HG02973 (cell line): ENCODE measurements around the gene GNAS.
"Not testable (repeated sequence)": the region's sequence is repeated elsewhere in the genome, so short reads cannot be mapped to it uniquely, and the experiment has no call there.

Experiments
- ATAC-seq: cut with Tn5 transposase; IDR thresholded peaks from one replicate; pipeline ENCODE4 v1.9.1; 2021; ENCODE audit warnings: moderate library complexity; ENCODE audit not compliant: unreplicated experiment

GNAS gene

DNA sequence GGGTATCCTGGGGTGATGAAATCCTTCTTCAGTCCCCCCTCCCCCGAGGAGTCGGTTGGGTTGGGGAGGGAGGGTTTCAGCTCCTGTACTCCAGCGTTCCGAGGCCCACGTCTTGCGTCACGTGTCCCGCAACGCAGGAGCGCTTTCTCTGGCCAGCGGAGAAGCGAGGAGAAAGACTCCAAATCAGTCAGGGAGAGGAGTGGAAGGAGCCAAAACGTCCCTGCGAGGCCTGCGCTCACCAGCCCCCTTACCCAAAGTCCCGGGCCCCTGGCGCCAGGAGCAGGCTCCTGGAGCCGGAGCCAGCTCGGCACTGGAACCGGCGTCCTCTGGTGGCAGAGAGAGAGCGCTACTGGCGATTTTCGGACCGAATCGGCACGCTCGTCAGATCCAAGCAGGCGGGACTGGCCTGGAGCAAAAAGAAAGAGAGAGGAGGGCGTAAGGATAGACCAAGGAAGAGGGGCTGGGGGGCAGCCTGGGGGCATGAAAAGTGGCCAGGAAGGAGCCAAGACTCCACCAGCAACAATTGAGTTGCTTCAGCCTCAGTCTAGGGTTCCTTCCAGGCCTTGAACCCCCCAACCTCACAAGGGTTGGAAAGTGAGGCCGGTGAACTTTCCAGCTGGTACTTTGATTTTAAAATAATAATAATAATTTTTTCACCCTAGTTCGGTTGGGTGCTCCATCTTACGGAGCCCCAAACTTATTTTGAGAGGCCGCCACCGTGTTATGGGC lies at the start of gene GNAS:
Gene GNAS, plus strand, starts transcription at position 174 of the 729 bp plus-strand sequence.
- ATAC-seq = no peak

DNA sequence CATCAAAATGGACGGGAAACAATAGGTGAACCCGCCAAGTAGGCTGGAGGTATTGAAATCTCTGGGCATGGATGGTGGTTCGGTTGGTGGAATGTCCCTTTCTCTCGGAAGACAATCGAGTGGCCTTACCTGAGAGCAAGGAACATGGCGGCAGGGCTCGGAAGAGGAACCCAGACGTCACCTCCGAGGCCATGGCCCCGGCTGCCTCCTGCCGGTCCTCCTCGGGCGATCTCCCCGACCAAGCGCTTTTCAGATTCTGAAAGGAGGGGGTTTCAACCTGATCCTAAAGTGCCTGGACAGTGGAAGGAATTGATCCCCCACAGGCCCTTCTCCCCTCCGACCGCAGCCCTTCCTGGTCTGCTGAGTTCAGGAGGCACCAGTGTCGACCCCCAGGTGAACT lies 49.0 kb upstream of the GNAS start:
- ATAC-seq = no peak

DNA sequence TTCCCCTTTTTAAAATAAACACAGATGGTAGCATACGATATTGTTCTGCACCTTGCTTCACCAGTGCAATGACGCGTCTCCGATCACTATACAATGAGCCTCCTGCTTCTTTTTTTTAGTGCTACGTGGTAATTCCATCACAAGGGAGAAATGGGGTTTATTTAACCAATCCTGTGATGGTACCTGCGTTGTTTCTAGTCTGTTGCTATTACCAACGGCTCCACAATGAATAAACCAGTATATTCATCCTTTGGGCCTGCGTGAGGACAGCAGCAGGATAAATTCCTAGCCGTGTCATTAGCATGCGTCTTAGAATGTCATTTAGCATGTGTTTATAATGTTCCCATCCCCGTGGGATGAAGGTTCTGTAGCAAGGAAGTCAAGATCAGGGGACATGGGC lies 44.7 kb upstream of the GNAS start:
- no peak for ATAC-seq

- no peak for ATAC-seq
Measured at GRCh38 chr20:58808271-58809046, 44.1 kb upstream of the GNAS start.

DNA sequence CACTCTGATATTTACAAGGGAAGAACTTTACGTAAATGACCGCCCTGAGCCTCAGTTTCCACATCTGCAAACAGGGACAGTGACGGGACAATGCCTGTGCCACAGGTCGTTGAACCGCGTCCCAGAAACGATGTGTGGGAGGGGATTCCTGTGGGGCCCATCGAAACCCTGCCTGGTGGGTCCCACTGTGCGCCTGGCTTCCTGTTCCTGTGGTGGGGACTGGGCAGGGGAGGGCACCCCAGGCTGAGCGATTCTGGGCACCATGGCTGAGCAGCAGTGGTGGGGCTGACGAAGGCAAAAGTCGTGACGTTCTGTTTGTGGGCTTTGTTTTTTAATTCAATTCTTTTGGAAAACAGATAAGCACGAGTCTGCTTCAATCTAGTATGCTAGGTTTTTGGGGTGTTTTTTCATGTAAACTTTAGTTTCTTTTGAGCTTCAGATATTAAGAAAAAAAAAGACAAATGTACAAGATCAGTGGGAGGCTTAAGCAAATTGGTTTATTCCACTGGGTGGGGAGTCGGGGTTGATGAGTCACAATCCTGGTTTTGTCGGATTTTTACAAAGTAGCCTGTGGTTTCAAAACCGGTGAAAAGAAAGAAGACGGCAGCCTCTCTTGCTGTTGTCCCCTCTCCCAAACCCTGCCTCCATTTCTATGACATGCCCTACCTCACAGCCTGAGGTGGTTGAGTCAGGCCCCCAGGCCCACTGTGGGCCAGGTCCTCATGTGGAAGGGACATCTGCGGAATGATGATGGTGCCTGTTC lies 42.2 kb upstream of the GNAS start:
- ATAC-seq = no peak

GRCh38 chr20:58810879-58811250 lies 41.7 kb upstream of the GNAS start:
- no peak for ATAC-seq

DNA sequence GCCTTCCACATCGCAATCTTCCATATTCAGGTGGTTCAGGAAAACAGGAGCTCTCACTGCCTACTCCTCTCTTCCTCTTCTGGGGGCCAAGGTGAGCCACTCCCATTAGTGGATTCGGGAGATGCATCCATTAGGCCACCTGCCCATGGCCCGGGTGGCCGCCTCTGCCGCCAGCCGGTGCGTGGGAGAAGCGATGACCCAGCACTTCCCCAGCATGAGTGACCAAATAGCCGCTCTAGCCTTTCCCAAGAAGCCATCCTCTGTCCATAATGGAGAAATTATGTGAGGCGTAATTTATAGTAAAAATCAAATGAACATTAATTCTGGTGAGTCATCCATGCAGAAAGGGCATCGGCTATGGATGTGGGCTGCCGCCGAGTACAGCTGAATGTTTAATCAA lies 41.2 kb upstream of the GNAS start:
- ATAC-seq = no peak

DNA sequence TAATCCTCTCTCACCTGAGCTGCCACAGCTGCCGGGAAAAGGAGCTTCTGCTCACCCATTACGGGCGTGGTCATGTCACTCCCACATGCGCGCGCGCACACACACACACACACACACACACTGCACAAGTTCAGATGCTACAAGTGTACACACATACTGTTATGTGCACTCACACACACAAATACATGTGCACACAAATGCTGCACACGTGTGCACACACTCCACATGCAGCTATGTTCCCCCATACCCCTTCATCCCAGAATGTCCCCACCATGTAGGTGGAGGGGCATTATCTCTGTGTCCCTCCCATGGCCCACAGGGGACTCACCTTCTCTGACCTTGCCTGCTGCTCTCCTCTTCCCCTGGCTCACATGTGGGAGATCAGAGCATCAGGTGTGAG lies 39.1 kb upstream of the GNAS start:
- no peak for ATAC-seq

DNA sequence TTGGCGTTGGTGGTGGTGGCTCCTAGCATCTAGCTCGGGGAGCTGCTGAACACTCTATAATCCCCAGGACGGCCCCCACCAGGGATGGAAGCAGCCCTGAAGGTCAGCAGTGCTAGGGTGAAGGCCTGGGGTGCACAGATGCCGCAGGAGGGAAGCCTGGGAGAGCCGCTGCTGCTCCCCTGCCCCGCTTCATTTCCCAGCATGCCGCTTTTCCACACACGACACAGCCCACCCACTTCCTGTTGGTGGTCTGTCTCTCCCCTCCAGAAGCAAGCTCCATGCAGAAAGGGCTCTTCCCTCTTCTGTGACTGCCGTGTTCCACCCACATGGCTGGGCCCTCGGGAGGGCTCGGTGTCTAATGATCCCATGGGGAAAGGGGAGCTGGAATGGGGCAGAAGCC lies 37.1 kb upstream of the GNAS start:
- ATAC-seq = no peak

- ATAC-seq = no peak
Measured at GRCh38 chr20:58816051-58816450, 36.5 kb upstream of the GNAS start.

GRCh38 chr20:58816957-58817651 lies 35.4 kb upstream of the GNAS start:
- no peak for ATAC-seq

DNA sequence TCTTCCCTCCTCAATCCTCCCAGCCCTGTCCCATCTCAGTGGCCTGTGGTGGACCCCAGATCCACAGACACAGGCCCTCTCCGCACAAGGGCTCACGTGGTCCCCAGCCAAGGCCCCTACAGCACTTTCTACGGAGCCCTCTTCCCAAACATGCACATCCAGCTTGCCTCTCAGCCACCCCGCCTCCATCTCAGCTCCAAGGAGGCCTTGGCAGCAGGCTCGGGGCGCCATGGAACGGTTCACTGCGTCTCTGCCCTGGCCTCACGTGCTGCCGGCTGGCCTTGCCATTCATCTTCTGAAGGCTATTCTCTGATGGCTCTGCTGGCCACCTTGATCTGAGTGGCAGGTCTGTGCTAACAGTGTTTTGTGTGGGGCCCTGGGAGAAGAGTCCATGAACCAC lies 34.8 kb upstream of the GNAS start:
- ATAC-seq = no peak

DNA sequence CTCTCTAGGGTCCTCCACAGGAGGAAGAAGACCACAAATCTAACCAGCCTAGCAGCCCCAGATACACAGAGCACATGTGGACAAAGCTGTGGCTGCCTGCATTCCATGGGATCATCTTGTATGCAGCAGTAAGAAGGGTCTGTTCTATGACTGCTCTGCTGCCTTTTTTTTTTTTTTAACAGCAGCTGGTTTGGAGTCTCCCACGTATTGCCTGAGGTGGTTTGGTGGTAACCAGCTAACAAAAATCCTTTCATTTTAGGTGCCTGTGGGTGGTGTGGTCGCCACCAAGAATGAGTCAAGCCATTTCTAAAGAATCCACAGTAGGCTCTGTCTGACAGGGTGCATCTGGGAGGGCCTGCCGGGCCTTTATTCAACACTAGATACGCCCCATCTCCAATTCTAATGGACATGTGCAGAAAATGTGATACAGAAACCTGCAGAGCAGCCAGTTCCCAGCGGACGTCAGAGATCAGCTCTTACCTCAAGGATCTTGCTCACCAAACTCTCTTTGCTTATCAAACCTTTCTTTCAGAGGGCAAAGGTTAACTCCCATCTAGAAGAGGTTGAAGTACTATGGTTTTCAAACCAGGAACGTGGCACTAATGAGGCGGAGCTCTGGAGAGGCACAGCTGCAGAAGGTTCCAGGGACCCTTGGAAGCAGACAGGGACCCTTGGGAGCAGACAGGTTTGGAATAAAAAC lies 33.8 kb upstream of the GNAS start:
- ATAC-seq = no peak

GRCh38 chr20:58819921-58820320 lies 32.6 kb upstream of the GNAS start:
- ATAC-seq = no peak

DNA sequence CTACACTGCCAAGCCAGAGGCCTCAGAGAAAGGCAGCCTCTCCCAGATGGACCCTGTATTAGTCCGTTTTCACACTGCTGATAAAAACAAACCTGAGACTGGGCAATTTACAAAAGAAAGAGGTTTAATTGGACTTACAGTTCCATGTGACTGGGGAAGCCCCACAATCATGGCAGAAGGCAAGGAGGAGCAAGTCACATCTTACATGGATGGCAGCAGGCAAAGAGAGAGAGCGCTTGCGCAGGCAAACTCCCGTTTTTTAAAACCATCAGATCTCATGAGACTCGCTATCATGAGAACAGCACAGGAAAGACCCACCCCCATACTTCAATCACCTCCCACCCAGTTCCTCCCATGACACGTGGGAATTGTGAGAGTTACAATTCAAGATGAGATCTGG lies 32.0 kb upstream of the GNAS start:
- not testable (repeated sequence) for ATAC-seq

GRCh38 chr20:58822149-58822548 lies 30.4 kb upstream of the GNAS start:
- no peak for ATAC-seq

GRCh38 chr20:58822748-58823730 lies 29.5 kb upstream of the GNAS start:
- ATAC-seq = no peak

GRCh38 chr20:58824843-58825242 lies 27.7 kb upstream of the GNAS start:
- ATAC-seq = no peak

DNA sequence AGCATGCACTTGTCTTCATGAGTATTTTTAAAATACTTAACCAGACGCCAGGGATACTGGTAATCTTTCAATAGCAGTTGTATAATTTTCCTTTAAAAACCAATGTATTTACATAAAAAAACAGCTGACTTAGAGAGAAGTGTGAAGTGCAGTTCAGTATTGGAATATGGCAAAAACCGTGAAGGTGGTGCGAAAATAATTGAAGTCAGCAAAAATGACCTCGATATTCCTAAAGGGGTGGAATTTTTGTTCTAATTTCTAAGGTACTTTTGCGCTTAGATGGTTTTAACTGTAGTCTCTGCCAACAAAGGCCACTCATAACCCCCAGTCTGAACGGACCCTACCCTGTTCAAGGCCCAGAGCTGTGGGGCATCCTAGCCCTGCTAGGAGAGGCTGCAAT lies 27.1 kb upstream of the GNAS start:
- no peak for ATAC-seq
